GM10266 (cell line): ENCODE results near the gene SPNS3.

Experiments used
- DNase-seq: peaks from one replicate; pipeline ENCODE4 v3.0.0; 2012; ENCODE audit errors: extremely low spot score
- TF ChIP-seq, protein P1 (sequence below): IDR thresholded peaks from 2 replicates; pipeline ENCODE4 v1.5.1; 2012; ENCODE audit warnings: mild to moderate bottlenecking, low read depth; ENCODE audit not compliant: control insufficient read depth, insufficient read depth; ENCODE audit errors: missing control alignments

Gene SPNS3, protein sequence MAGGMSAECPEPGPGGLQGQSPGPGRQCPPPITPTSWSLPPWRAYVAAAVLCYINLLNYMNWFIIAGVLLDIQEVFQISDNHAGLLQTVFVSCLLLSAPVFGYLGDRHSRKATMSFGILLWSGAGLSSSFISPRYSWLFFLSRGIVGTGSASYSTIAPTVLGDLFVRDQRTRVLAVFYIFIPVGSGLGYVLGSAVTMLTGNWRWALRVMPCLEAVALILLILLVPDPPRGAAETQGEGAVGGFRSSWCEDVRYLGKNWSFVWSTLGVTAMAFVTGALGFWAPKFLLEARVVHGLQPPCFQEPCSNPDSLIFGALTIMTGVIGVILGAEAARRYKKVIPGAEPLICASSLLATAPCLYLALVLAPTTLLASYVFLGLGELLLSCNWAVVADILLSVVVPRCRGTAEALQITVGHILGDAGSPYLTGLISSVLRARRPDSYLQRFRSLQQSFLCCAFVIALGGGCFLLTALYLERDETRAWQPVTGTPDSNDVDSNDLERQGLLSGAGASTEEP

DNA sequence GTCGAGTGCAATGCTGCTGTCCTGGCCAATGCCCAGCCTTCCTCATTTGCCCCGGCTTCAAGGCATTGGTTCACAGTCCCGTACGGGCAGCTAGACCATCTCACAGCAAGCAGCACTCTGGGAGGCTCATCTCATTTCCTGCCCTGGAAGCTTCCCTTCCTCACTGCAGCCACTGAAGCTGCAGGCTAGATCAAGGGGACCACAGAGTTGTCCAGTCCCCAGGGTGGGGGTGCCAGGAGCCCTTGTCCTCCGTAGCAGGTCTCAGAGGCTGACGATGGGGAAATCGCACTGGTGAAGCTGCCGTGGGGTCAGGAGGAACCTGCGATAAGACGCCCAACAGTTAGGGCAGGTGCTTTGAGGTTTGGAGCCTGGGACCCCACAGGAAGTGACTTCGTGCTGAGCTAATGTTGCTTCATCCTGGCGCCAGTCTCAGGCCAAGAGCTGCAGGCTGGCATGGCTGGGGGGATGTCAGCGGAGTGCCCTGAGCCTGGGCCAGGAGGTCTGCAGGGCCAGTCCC is at the start of gene SPNS3:
Gene SPNS3, plus strand, starts transcription at position 426 of the 517 bp plus-strand sequence. Its CDS starts 28 bp downstream, at position 454.
- TF ChIP-seq, protein P1, sequence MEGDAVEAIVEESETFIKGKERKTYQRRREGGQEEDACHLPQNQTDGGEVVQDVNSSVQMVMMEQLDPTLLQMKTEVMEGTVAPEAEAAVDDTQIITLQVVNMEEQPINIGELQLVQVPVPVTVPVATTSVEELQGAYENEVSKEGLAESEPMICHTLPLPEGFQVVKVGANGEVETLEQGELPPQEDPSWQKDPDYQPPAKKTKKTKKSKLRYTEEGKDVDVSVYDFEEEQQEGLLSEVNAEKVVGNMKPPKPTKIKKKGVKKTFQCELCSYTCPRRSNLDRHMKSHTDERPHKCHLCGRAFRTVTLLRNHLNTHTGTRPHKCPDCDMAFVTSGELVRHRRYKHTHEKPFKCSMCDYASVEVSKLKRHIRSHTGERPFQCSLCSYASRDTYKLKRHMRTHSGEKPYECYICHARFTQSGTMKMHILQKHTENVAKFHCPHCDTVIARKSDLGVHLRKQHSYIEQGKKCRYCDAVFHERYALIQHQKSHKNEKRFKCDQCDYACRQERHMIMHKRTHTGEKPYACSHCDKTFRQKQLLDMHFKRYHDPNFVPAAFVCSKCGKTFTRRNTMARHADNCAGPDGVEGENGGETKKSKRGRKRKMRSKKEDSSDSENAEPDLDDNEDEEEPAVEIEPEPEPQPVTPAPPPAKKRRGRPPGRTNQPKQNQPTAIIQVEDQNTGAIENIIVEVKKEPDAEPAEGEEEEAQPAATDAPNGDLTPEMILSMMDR = no peak
- no peak for DNase-seq

DNA sequence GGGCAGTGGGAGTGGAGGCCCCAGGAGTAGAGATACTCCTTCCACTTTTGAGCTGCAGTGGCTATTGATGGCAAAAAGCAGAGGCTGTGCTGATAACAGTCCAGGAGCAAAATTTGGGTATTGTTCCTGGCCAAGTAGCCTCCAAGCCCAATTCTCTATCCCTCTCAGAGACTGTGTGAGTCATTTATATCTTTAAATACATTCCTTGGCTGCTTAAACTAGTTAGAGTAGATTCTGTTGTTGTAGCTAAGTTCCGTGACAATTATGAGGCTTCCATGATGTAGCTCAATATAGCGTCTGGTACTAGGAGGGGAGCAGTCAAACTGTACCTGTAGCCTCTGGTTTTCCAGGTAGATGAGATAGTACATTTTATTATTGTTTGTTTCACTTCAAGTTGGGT is 47.3 kb upstream of the SPNS3 start:
- DNase-seq = no peak
- TF ChIP-seq, protein P1 = no peak

- TF ChIP-seq, protein P1 = no peak
- no peak for DNase-seq
Measured at GRCh38 chr17:4387137-4387536, 46.6 kb upstream of the SPNS3 start.

DNA sequence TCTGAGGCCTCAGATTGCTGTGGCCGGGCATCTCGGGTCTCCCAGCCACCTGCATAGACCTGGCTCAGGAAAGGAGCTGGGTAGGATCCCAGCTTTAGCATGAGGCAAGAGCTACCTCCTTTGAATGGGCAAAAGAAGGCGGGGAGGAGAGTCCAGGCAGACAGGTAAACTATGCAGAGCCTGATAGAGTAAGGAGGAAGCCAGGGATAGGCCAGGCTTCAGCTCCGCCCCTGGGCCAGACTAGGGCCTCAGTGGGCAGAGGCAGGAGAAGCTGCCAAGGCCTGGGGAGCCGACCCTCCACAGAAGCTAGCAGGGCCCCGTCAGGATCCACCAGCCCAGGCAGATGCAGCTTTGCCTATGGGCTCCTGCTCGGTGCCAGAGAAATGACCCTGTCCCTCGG is 44.7 kb upstream of the SPNS3 start:
- TF ChIP-seq, protein P1 = no peak
- no peak for DNase-seq

GRCh38 chr17:4393806-4394205 is 39.9 kb upstream of the SPNS3 start:
- TF ChIP-seq, protein P1 = no peak
- DNase-seq = no peak

DNA sequence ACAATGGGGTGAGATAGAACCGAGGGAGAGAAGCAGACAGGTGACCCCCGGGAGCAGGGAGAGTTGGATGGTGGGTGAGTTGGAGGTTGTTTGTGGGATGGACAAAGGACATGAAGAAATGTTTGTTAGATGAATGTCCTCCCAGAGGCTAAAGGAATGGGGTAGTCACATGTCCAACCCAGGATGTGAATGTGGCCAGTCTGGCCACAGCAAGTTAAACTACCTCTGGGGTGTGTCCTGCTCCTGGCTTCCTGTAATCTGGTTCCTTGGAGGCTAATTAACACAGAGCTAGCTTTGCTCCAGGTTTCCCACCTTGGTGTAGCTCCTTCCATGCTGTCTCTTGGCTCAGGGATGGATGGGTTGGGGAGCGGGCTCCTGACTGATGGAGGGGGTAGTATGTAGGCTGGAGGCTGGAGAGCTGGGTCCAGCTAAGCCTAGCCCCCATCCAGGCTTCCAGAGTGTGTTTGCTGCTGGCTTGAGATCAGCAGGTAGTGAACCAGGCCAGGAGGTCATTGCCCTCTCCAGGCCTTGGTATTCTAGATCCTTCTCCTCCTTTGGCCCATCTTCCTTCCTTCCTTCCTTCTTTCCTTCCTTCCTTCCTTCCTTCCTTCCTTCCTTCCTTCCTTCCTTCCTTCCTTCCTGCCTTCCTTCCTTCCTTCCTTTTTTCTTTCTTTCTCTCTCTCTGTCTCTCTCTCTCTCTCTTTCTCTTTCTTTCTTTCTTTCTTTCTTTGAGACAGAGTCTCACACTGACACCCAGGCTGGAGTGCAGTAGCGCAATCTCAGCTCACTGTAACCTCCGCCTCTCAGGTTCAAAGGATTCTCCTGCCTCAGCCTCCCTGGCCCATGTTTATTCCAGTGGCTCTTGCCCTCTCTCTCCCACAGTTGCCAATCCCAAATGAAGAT is 39.3 kb upstream of the SPNS3 start:
- DNase-seq = no peak
- TF ChIP-seq, protein P1 = no peak

GRCh38 chr17:4395111-4395478 is 38.6 kb upstream of the SPNS3 start:
- TF ChIP-seq, protein P1 = no peak
- DNase-seq = no peak
